HepG2 (cell line): ENCODE measurements around the gene MSMO1. TPM values are rescaled to one million over a fixed set of nuclear protein-coding genes. Genes with fewer than 3 reads are reported as not detected.

ENCODE experiments used
- ASH2L ChIP-seq: fragments of 300-600, 200-600 bp; sonication (generic); IDR thresholded peaks from 2 replicates; pipeline ENCODE4 v1.7.0; 2017; ENCODE audit warnings: low read depth, mild to moderate bottlenecking, moderate library complexity, mixed read lengths, low read length; ENCODE audit not compliant: insufficient read length
- ATAD3A ChIP-seq: sonication (generic); formaldehyde crosslinking; IDR thresholded peaks from 2 replicates; pipeline ENCODE4 v1.4.0; 2020; ENCODE audit warnings: missing genetic modification reagents
- HDAC1 ChIP-seq: sonication (generic); formaldehyde crosslinking; IDR thresholded peaks from 2 replicates; pipeline ENCODE4 v1.5.1; 2020; ENCODE audit warnings: mild to moderate bottlenecking, missing genetic modification reagents
- HNF4G ChIP-seq, 2 experiments: sonication (generic) in 1 of 2; formaldehyde crosslinking in 1 of 2; IDR thresholded peaks; 2 replicates each; pipeline versions ENCODE4 v1.4.0 to v1.6.1; 2011 to 2020; ENCODE audit warnings: borderline replicate concordance in 2 of 2, low read depth in 2 of 2, mild to moderate bottlenecking in 2 of 2, low read length in 1 of 2, missing genetic modification reagents in 1 of 2, moderate library complexity in 1 of 2
- HNRNPK ChIP-seq: fragments of 200-400 bp; formaldehyde crosslinking; IDR thresholded peaks from 2 replicates; pipeline ENCODE4 v1.6.1; 2018; ENCODE audit warnings: low read length, low read depth, moderate library complexity, mild to moderate bottlenecking; ENCODE audit not compliant: poor library complexity, severe bottlenecking
- NFE2L1 ChIP-seq: sonication (generic); formaldehyde crosslinking; IDR thresholded peaks from 2 replicates; pipeline ENCODE4 v1.4.0; 2020; ENCODE audit warnings: missing genetic modification reagents, mild to moderate bottlenecking, borderline replicate concordance
- PITX1 ChIP-seq: sonication (generic); formaldehyde crosslinking; IDR thresholded peaks from 2 replicates; pipeline ENCODE4 v1.5.1; 2020; ENCODE audit warnings: mild to moderate bottlenecking, missing genetic modification reagents
- POLR2AphosphoS2 ChIP-seq: IDR thresholded peaks from 2 replicates; pipeline ENCODE4 v1.6.1; 2011; ENCODE audit warnings: low read depth, low read length, improper control_type of control experiment
- PRDM4 ChIP-seq: sonication (generic); formaldehyde crosslinking; IDR thresholded peaks from 2 replicates; pipeline ENCODE4 v1.9.0; 2021; ENCODE audit warnings: missing genetic modification reagents, borderline replicate concordance
- SNAPC4 ChIP-seq: sonication (generic); formaldehyde crosslinking; IDR thresholded peaks from 2 replicates; pipeline ENCODE4 v1.4.0; 2020; ENCODE audit warnings: mild to moderate bottlenecking, missing genetic modification reagents
- TAF1 ChIP-seq: sonication (generic); formaldehyde crosslinking; IDR thresholded peaks from 2 replicates; pipeline ENCODE4 v1.4.0; 2020; ENCODE audit warnings: missing genetic modification reagents
- TAF15 ChIP-seq: fragments of 200-400 bp; formaldehyde crosslinking; IDR thresholded peaks from one replicate; pipeline ENCODE4 v1.6.1; 2018; ENCODE audit warnings: mild to moderate bottlenecking, low read depth, low read length; ENCODE audit not compliant: poor library complexity, severe bottlenecking
- TBP ChIP-seq: sonication (generic); formaldehyde crosslinking; IDR thresholded peaks from 2 replicates; pipeline ENCODE4 v1.5.0; 2020; ENCODE audit warnings: missing genetic modification reagents
- ZBTB20 ChIP-seq: sonication (generic); formaldehyde crosslinking; IDR thresholded peaks from 2 replicates; pipeline ENCODE4 v1.8.1; 2023; ENCODE audit warnings: missing genetic modification reagents, low read depth, mild to moderate bottlenecking, borderline replicate concordance
- ZNF484 ChIP-seq: sonication (generic); formaldehyde crosslinking; IDR thresholded peaks from 2 replicates; pipeline ENCODE4 v1.5.1; 2020; ENCODE audit warnings: mild to moderate bottlenecking, low read depth, missing genetic modification reagents, borderline replicate concordance
- ZNF562 ChIP-seq: sonication (generic); formaldehyde crosslinking; IDR thresholded peaks from 2 replicates; pipeline ENCODE4 v1.8.0; 2022; ENCODE audit warnings: missing genetic modification reagents, borderline replicate concordance
- ZNF629 ChIP-seq: sonication (generic); formaldehyde crosslinking; conservative IDR thresholded peaks from 2 replicates; pipeline ENCODE4 v1.5.0; 2020; ENCODE audit warnings: missing genetic modification reagents
- ZNF691 ChIP-seq: sonication (generic); formaldehyde crosslinking; IDR thresholded peaks from 2 replicates; pipeline ENCODE4 v1.4.0; 2020; ENCODE audit warnings: missing genetic modification reagents, low read depth, mild to moderate bottlenecking, borderline replicate concordance
- ZNF7 ChIP-seq: IDR thresholded peaks from 2 replicates; pipeline ENCODE4 v1.6.1; 2016; ENCODE audit warnings: missing biosample characterization, missing genetic modification reagents
- ZNF790 ChIP-seq: sonication (generic); formaldehyde crosslinking; IDR thresholded peaks from 2 replicates; pipeline ENCODE4 v1.8.0; 2022; ENCODE audit warnings: missing genetic modification reagents, mild to moderate bottlenecking, borderline replicate concordance
- ZSCAN25 ChIP-seq: sonication (generic); formaldehyde crosslinking; IDR thresholded peaks from 2 replicates; pipeline ENCODE4 v1.8.0; 2022; ENCODE audit warnings: mild to moderate bottlenecking, missing genetic modification reagents
- ZSCAN30 ChIP-seq: sonication (generic); formaldehyde crosslinking; IDR thresholded peaks from 2 replicates; pipeline ENCODE4 v1.5.0; 2020; ENCODE audit warnings: mild to moderate bottlenecking, missing genetic modification reagents
- polyA plus RNA-seq, 8 experiments: library from polyadenylated mRNA; depleted of rRNA in 3 of 8; stranded (reverse) in 7 of 8; unstranded in 1 of 8; fragments of >200 nt; fragmentation: Illumina TruSeq in 4 of 8; extraction: Trizol in 4 of 8; gene quantifications; 2 replicates each; pipeline versions ENCODE4 v1.2.1 to v1.2.3, GENCODE V29; 2011 to 2016; ENCODE audit warnings: low read depth in 4 of 8, missing spikeins in 1 of 8, mixed read lengths in 1 of 8; ENCODE audit not compliant: insufficient read depth in 1 of 8
- total RNA-seq, 5 experiments: library from RNA; depleted of rRNA; stranded (reverse); fragments of >200 nt; fragmentation: Illumina TruSeq; extraction: Trizol; gene quantifications; 2 replicates each; pipeline ENCODE4 v1.2.3, GENCODE V29; 2016; ENCODE audit warnings: low read depth in 1 of 5

The MSMO1 gene
- total and polyA plus RNA-seq, 2 of the 13 experiments (the other 11 are each of a cell fraction or from before 2014, with no cell fraction given) = 98.1 to 216 TPM

GRCh38 chr4:165369522-165369921 lies 42.1 kb downstream of the MSMO1 start (continued):
- TF ChIP-seq ZSCAN25 (CRISPR knock-in tag) = peak; percentile 41; the same call in 1 of the 2 replicates
- no peak for TF ChIP-seq NFE2L1 (CRISPR knock-in tag)
- TF ChIP-seq HDAC1 (CRISPR knock-in tag) = peak; percentile 84
- no peak for TF ChIP-seq PRDM4 (CRISPR knock-in tag)
- no peak for TF ChIP-seq TBP
- no peak for TF ChIP-seq POLR2AphosphoS2
- TF ChIP-seq PITX1 = peak; percentile 98
- peak; percentile 25; the same call in 1 of the 2 replicates for TF ChIP-seq ZNF629 (CRISPR knock-in tag)
- no peak for TF ChIP-seq TAF15
- TF ChIP-seq HNF4G (IDR thresholded peaks at IDR 0.05; ENCODE audit: borderline replicate concordance, low read depth, low read length) = peak; percentile 88
- TF ChIP-seq HNF4G (CRISPR knock-in tag; IDR thresholded peaks at IDR 0.05; ENCODE audit: borderline replicate concordance, low read depth) = peak; percentile 68; the same call in 1 of the 2 replicates
- no peak for TF ChIP-seq TAF1 (CRISPR knock-in tag)
- TF ChIP-seq ZNF7 (CRISPR knock-in tag) = no peak
- TF ChIP-seq ZSCAN30 (CRISPR knock-in tag) = no peak
- TF ChIP-seq ZNF484 (CRISPR knock-in tag) = no peak
- no peak for TF ChIP-seq ZNF790 (CRISPR knock-in tag)
- no peak for TF ChIP-seq ATAD3A (CRISPR knock-in tag)
- TF ChIP-seq ASH2L = peak; percentile 62
- no peak for TF ChIP-seq ZNF562
- TF ChIP-seq HNRNPK = no peak
- no peak for TF ChIP-seq ZNF691 (CRISPR knock-in tag)
- TF ChIP-seq SNAPC4 = no peak
- peak; percentile 94; the same call in 1 of the 2 replicates for TF ChIP-seq ZBTB20 (CRISPR knock-in tag)
